NCI-H226 (cell line): ENCODE data around the gene KLF8.

ENCODE experiments used
- DNase-seq: peaks from one replicate; pipeline ENCODE4 v3.0.0-alpha.2; 2015

The KLF8 gene

DNA sequence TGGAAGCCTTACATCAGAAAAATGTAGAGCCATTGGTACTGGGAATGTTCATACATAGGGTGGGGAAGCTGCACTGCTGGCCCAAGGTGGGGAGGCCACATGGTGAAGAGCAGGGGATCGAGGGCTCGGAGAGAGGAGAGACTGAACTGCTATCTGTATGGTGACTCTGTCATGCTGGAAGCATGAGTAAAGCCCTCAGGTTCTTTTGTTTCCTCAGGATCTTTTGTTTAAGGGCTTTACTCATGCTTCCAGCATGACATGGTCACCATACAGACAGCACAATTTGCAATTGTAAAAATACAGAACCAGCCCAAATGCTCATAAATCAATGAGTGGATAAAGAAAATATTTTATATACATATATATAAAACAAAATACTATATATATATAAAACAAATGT is 78.4 kb downstream of the KLF8 start:
- DNase-seq = no peak

DNA sequence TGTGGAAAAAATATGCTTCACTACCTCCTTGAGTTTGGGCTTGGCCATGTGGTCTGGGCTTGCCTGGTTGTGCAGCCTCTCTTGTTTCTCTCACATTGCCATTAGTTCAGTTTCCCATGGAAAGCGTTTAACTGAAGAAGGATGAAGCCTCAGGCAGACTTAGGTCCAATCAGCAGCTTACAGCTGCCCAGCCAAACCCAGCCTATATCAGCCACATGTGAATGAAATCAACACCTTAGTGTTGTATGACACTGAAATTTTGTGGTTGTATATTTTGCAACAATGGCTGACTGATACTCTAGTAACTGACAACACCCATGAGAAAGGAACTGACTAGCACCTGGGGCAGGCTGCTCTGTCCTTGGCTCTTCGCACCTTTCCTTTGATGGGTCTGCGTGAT is 81.2 kb downstream of the KLF8 start:
- DNase-seq = no peak

DNA sequence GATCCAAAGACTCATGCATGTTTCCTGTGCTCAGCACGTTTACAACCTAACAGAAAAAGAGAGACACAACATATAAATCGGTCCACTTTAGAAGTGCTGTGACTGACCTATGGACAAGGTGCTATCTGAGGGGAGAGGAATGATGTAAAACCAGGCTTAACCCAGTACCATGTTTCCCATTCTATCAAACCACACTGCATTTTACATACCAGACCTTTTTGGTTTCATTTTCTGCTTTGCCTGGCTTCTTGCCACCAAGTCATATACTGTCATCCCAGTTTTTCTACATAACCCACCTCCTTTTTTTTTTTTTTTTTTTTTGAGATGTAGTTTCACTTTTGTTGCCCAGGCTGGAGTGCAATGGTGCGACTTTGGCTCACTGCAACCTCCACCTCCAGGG is 82.2 kb downstream of the KLF8 start:
- no peak for DNase-seq

DNA sequence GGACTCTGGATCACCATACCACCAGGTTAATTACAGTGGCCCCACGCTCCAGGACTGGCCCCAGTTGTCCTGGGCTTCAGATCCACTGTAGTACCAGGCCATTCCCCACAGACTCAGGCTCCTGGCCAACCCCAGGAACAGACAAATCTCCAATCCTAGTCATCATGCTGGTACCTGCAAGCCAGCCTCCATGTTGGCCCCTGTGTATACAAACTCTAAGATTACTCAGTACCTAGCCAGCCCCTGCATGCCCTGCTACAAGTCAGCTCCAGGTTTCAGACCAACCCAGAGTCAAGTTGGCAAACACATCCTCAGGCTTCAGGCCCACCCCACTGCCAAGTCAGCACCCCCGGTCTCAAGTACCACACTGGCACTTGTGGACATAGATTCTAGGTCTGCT is 85.9 kb downstream of the KLF8 start:
- DNase-seq = no peak

DNA sequence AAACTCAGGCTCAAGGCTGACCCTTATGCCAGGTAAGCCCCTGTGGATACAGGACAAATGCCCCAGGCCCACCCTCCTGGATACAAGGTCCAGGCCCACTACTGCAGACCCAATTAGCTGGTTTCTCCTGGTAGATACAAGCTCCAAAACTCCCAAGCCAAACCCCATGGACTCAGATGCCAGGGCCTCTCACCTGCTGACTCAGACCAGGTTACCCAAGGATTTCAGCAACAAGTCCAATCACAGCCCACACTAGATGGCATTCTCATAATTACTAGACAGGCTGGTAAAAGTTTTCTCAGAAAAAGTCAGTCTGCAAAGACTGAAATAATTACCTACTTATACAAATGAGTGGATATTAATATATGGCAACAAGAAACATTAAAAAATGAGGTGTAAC is 87.0 kb downstream of the KLF8 start:
- no peak for DNase-seq
